Coronary artery (tissue), 2 donors: ENCODE results near the gene ZNF414.
"Not testable (repeated sequence)": the region's sequence is repeated elsewhere in the genome, so short reads cannot be mapped to it uniquely, and the experiment has no call there.

Source experiments
- DNase-seq: peaks from one replicate; pipeline ENCODE4 v3.0.0-alpha.2; 2017; ENCODE audit warnings: low spot score
- H3K27ac ChIP-seq, 2 donors: fragments of 200-600 bp; sonication (generic); one replicate each; pipeline ENCODE4 v1.5.1; 2016 to 2019
- H3K4me3 ChIP-seq: fragments of 200-600 bp; sonication (generic); 2 replicates; pipeline ENCODE4 v1.5.1; 2016; ENCODE audit warnings: mild to moderate bottlenecking, moderate library complexity
- CTCF ChIP-seq: fragments of 200-600 bp; sonication (generic); IDR thresholded peaks from one replicate; pipeline ENCODE4 v1.5.1; 2019; ENCODE audit warnings: antibody characterized with exemption

The ZNF414 gene

DNA sequence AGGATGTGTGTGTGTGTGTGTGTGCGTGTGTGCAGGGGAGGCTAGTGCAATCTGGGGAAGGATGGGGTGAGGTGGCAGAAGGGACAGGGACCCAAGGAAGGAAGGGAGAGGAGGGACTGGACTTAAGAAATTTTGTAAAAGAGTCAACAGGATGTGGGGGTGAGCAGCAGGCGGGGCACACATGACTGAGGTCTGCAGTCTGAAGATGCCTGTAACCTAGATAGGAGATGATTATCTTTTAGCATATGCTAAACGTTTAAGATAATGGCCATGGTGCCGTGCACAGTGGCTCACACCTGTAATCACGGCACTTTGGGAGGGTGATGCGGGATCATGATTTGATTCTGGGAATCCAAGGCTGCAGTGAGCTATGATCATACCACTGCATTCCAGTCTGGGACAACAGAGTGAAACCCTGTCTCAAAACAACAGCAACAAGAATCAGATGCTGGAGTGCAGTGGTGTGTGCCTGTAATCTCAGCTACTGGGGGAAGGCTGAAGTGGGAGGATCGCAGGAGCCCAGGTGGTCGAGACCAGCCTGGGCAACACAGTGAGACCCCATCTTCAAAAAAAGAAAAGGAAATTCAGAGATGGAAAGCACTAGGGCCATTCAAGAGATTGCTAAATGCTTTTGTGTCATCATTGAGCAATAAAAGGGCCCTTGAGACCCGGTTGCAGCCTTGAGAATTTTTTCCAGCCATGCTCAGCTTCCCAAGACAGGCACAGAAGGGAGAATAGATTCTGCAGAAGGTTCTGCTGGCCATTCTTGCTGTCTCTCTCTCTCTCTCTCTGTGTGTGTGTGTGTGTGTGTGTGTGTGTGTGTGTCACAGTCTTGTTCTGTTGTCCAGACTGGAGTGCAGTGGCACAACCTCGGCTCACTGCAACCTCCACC lies 3.8 kb upstream of the ZNF414 start:
- no peak overlapping the region for H3K4me3 ChIP-seq
- DNase-seq: no peak
- no peak for TF ChIP-seq CTCF
- peak overlapping the region in 1 of 2 donors; percentile 49 for H3K27ac ChIP-seq

DNA sequence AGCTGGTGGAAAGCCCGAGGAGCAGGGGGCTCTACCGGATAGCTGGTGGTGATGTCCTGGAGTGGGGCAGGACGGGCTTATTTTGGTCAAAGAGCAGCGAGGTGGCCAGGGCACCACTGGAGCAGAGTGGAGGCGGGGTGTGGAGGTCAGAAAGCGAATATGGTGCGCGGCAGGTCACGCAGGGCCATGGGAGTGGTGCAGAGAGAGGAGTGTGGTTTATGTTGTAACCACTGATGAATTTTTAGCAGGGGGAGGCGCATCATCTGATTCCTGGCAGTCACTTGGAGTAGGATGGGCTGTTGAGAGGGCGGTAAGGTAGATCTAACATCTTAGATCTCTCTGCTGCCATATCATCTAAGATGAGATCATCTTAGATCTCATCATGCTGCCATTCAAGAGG lies 1.4 kb upstream of the ZNF414 start:
- DNase-seq: no peak
- H3K4me3 ChIP-seq: no peak overlapping the region
- no peak for TF ChIP-seq CTCF
- H3K27ac ChIP-seq: no peak overlapping the region

DNA sequence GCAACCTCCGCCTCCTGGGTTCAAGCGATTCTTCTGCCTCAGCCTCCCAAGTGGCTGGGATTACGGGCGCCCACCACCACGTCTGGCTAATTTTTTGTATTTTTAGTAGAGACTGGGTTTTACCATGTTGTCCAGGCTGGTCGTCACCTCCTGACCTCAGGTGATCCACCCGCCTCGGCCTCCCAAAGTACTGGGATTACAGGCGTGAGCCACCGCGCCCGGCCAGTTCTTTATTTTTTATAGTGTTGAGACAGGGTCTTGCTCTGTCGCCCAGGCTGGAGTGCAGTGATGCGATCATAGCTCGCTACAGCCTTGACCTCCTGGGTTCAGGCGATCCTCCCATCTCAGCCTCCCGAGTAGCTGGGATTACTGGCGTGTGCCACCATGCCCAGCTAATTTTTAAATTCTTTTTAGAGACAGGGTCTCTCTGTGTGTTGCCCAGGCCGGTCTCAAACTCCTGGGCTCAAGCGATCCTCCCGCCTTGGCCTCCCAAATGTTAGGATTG lies 590 bp upstream of the ZNF414 start:
- Histone ChIP-seq H3K27ac (peak overlapping the region; percentile 98 to 100), H3K4me3 (peak overlapping the region; percentile 94)
- DNase-seq: not testable (repeated sequence)

- Histone ChIP-seq H3K27ac (peak overlapping the region; percentile 98 to 100), H3K4me3 (peak overlapping the region; percentile 94)
- no peak for TF ChIP-seq CTCF
- DNase-seq: no peak
Measured at GRCh38 chr19:8513036-8513686, 806 bp downstream of the ZNF414 start.

GRCh38 chr19:8512115-8512967 lies 1.6 kb downstream of the ZNF414 start:
- Histone ChIP-seq H3K4me3 (no peak overlapping the region), H3K27ac (peak overlapping the region in 1 of 2 donors; percentile 100)
- TF ChIP-seq CTCF: no peak
- no peak for DNase-seq

GRCh38 chr19:8511573-8512101 lies 2.3 kb downstream of the ZNF414 start:
- no peak for DNase-seq
- H3K27ac ChIP-seq: no peak overlapping the region
- TF ChIP-seq CTCF: no peak
- H3K4me3 ChIP-seq: no peak overlapping the region
